ENCODE data around the gene CPLX1. TPM values are rescaled to one million over a fixed set of nuclear protein-coding genes. Genes with fewer than 3 reads are reported as not detected.

Gene CPLX1
- total RNA-seq, 1 donor from 2014 or later, result not detected

DNA sequence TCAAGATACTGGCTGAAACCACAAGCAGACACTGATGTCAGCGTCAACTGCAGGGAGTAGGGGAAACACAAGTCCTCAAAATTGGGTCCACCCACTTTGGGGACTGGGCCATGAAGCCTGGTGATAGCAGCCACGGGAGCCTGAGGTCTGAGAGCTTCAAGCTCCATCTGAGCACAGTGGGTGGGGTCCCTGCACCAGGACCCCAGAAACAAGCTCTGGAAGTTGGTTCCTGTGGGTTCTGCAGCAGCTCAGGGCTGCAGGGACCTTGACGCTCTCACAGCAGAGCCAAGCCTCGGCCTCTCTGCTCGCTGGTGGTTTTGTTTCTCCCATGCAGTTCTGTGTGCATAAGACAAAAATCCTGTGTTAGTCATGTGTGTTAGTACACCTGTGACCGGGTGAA lies 54.5 kb downstream of the CPLX1 start:
- TF ChIP-seq, protein P1, sequence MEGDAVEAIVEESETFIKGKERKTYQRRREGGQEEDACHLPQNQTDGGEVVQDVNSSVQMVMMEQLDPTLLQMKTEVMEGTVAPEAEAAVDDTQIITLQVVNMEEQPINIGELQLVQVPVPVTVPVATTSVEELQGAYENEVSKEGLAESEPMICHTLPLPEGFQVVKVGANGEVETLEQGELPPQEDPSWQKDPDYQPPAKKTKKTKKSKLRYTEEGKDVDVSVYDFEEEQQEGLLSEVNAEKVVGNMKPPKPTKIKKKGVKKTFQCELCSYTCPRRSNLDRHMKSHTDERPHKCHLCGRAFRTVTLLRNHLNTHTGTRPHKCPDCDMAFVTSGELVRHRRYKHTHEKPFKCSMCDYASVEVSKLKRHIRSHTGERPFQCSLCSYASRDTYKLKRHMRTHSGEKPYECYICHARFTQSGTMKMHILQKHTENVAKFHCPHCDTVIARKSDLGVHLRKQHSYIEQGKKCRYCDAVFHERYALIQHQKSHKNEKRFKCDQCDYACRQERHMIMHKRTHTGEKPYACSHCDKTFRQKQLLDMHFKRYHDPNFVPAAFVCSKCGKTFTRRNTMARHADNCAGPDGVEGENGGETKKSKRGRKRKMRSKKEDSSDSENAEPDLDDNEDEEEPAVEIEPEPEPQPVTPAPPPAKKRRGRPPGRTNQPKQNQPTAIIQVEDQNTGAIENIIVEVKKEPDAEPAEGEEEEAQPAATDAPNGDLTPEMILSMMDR (IDR thresholded peaks at IDR 0.05), result no peak
- DNase-seq, result no peak
- Mint-ChIP-seq H3K9me3 (no peaks in the 10 kb centered on the region), H3K4me1 (peaks cover 27% of the 10 kb centered on the region), H3K36me3 (ENCODE audit: low read depth) (peaks cover 71% of the 10 kb centered on the region), H3K27ac (no peak overlapping the region), H3K4me3 (no peak overlapping the region), H3K27me3 (no peaks in the 10 kb centered on the region)
- ATAC-seq (ENCODE audit: low read depth), result no peak
- CTCF ChIA-PET, result no interaction called here
- intact Hi-C loops (cut with micrococcal nuclease), result no loop called here
- POLR2A ChIA-PET, result no interaction called here

DNA sequence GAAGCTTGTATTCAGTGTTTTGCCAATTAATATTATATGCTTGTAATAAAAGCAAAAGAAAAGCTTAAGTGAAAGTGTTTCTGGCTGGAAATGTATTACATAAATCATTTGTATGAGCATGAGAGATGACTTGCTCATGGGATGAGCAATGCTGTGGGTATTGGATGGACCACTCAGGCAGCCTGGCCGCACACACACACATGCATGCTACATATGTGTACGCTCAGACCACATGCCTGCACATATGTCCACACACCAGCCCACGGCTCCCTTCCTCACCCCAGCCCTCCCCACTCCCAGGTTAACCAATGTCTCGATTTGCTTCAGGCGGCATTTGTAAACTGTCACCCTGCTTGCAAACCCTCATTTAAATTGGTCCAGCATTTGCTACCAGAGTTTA lies 55.9 kb downstream of the CPLX1 start:
- Mint-ChIP-seq H3K4me3 (no peak overlapping the region), H3K9me3 (no peaks in the 10 kb centered on the region), H3K27me3 (no peaks in the 10 kb centered on the region), H3K27ac (no peak overlapping the region), H3K36me3 (ENCODE audit: low read depth) (peaks cover 70% of the 10 kb centered on the region), H3K4me1 (peaks cover 22% of the 10 kb centered on the region)
- no peak for ATAC-seq (ENCODE audit: low read depth)
- no peak for DNase-seq
- POLR2A ChIA-PET, result interaction anchor here (1.2 kb wide), 1 partner anchor 13 kb away, joined by 5 read pairs; no protein-coding TSS in a partner anchor
- TF ChIP-seq, protein P1 (IDR thresholded peaks at IDR 0.05), result no peak
- intact Hi-C loops (cut with micrococcal nuclease), result no loop called here
- CTCF ChIA-PET, result no interaction called here

DNA sequence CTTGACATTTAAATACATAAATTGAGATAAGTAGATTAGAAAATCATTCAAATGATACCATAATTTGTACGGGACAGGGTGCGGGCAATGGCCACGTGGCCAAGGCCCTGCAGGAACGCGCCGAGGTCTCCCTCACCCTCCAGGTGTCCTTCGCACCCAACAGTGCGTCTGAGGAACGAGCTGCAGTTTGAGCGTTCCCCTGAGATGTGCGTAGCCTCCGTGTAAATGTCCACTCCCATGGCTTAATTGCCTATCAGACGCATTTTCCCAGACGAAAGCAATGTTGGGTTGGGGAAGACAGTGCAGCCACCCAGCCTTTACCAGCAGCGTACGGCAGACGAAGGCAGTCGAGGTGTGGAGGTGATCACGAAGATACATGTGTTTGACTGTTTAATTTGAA lies 56.4 kb downstream of the CPLX1 start:
- H3K4me1 Mint-ChIP-seq, result peaks cover 17% of the 10 kb centered on the region
- H3K27me3 Mint-ChIP-seq, result no peaks in the 10 kb centered on the region
- DNase-seq (no peak), ATAC-seq (ENCODE audit: low read depth) (no peak)
- ChIA-PET CTCF (no interaction called here), POLR2A (interaction anchor here (1.2 kb wide), 1 partner anchor 12 kb away, joined by 5 read pairs; no protein-coding TSS in a partner anchor)
- no peak overlapping the region for H3K4me3 Mint-ChIP-seq
- intact Hi-C loops (cut with micrococcal nuclease), result no loop called here
- TF ChIP-seq, protein P1 (IDR thresholded peaks at IDR 0.05), result no peak
- peaks cover 71% of the 10 kb centered on the region for H3K36me3 Mint-ChIP-seq (ENCODE audit: low read depth)
- no peak overlapping the region for H3K27ac Mint-ChIP-seq
- H3K9me3 Mint-ChIP-seq, result no peaks in the 10 kb centered on the region

DNA sequence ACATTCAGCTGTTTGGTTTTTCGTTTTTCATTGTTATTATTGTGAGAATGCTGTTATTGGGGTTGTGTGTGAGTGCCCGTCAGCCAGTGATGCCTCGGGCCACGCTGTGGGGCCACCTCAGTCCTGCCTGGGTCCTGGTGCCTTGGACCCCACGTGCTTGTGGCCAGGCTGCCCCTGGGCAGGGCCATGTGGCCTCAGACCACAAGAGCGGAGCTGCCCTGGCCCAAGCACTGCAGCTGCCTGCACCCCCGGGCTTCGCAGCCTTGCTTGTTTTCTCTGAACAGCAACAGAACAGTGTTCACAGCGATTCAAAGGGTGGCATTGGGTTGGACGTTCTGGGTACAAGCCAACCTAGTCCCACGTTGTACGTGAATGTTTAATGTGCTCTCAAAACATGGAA lies 56.9 kb downstream of the CPLX1 start:
- Mint-ChIP-seq H3K36me3 (ENCODE audit: low read depth) (peaks cover 67% of the 10 kb centered on the region), H3K27ac (no peak overlapping the region), H3K9me3 (no peaks in the 10 kb centered on the region), H3K27me3 (no peaks in the 10 kb centered on the region), H3K4me1 (peaks cover 13% of the 10 kb centered on the region), H3K4me3 (no peak overlapping the region)
- ChIA-PET CTCF (no interaction called here), POLR2A (interaction anchor here (0.7 kb wide), 1 partner anchor 26 kb away, joined by 3 read pairs; no protein-coding TSS in a partner anchor)
- intact Hi-C loops (cut with micrococcal nuclease), result no loop called here
- TF ChIP-seq, protein P1 (IDR thresholded peaks at IDR 0.05), result no peak
- ATAC-seq (ENCODE audit: low read depth) (no peak), DNase-seq (no peak)

DNA sequence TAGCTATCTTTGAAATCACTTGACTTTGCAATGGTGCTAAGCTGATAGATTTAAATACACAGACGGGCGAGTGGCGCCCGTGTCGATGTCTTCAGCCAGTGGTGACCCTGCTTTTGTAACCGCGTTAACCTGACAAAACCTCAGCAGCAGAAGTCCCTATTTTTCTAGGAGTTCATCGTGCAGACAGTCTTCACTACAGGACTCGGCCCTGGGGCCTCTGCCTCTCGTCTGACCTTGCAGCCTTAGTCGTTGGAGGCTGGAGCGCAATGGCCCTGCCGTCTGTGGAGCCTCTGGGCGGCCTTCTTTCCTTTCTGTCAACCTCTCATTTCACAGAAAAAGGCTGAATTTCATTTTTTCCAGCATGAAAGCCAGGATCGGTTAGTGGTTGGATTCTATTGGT lies 57.9 kb downstream of the CPLX1 start:
- TF ChIP-seq, protein P1 (IDR thresholded peaks at IDR 0.05), result no peak
- Mint-ChIP-seq H3K4me3 (no peak overlapping the region), H3K9me3 (no peaks in the 10 kb centered on the region), H3K36me3 (ENCODE audit: low read depth) (peaks cover 73% of the 10 kb centered on the region), H3K4me1 (peaks cover 12% of the 10 kb centered on the region), H3K27me3 (no peaks in the 10 kb centered on the region), H3K27ac (no peak overlapping the region)
- ATAC-seq (ENCODE audit: low read depth) (no peak), DNase-seq (no peak)
- ChIA-PET CTCF (no interaction called here), POLR2A (no interaction called here)
- intact Hi-C loops (cut with micrococcal nuclease), result no loop called here
